ENCODE results near the gene FKBP8.

DNA sequence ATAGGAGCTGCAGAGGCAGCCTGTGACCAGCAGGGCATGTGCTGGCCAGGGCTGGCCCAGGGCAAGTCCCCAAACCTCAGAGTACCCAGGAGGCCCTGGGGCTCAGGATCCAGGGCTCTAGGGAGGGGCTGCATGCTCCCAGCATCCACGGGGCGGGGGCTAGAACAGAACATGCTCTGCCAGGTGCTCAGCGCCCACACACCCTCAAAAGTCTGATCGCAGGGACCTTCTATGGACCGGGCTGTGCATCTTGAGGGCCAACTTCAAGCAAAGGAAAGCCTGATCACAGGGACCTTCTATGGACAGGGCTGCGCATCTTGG lies 55.0 kb downstream of the FKBP8 start:
- TF ChIP-seq POLR2AphosphoS5 (IDR thresholded peaks at IDR 0.05; ENCODE audit: low read depth, low read length): no peak
- no peak for TF ChIP-seq ZNF274 (IDR thresholded peaks at IDR 0.05; ENCODE audit: low read depth, low read length)
- TF ChIP-seq, protein P1, sequence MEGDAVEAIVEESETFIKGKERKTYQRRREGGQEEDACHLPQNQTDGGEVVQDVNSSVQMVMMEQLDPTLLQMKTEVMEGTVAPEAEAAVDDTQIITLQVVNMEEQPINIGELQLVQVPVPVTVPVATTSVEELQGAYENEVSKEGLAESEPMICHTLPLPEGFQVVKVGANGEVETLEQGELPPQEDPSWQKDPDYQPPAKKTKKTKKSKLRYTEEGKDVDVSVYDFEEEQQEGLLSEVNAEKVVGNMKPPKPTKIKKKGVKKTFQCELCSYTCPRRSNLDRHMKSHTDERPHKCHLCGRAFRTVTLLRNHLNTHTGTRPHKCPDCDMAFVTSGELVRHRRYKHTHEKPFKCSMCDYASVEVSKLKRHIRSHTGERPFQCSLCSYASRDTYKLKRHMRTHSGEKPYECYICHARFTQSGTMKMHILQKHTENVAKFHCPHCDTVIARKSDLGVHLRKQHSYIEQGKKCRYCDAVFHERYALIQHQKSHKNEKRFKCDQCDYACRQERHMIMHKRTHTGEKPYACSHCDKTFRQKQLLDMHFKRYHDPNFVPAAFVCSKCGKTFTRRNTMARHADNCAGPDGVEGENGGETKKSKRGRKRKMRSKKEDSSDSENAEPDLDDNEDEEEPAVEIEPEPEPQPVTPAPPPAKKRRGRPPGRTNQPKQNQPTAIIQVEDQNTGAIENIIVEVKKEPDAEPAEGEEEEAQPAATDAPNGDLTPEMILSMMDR (IDR thresholded peaks at IDR 0.05 in 2 of 3, conservative IDR thresholded peaks at IDR 0.05 in 1 of 3; ENCODE audit: borderline replicate concordance in 1 of 3, insufficient read depth in 1 of 3, low read depth in 2 of 3, low read length in 2 of 3): peak in 1 of 3 experiments; percentile 40; a peak in 3 of 6 replicates
- no peak for TF ChIP-seq EZH2 (IDR thresholded peaks at IDR 0.05)
- no peak for TF ChIP-seq SIN3A (IDR thresholded peaks at IDR 0.05; ENCODE audit: low read depth)
- TF ChIP-seq, protein P2, sequence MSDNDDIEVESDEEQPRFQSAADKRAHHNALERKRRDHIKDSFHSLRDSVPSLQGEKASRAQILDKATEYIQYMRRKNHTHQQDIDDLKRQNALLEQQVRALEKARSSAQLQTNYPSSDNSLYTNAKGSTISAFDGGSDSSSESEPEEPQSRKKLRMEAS (IDR thresholded peaks at IDR 0.05): no peak
- no peak for TF ChIP-seq YY1 (IDR thresholded peaks at IDR 0.05; ENCODE audit: extremely low read depth, insufficient replicate concordance, low read depth, low read length)
- TF ChIP-seq CEBPB (IDR thresholded peaks at IDR 0.05; ENCODE audit: low read depth): no peak
- TF ChIP-seq POLR2A (IDR thresholded peaks at IDR 0.05; ENCODE audit: borderline replicate concordance, extremely low read depth, insufficient read depth, insufficient read length): no peak
- TF ChIP-seq ZFX (IDR thresholded peaks at IDR 0.05): no peak
- no peak for TF ChIP-seq SP1 (IDR thresholded peaks at IDR 0.05; ENCODE audit: low read depth)
